Colonic mucosa (tissue), 4 donors: ENCODE data around the gene DAP. TPM values are rescaled to one million over a fixed set of nuclear protein-coding genes. Genes with fewer than 3 reads are reported as not detected.

Experiments
- DNase-seq: peaks from one replicate; pipeline ENCODE4 v3.0.0-alpha.2; 2020
- H3K27ac ChIP-seq: fragments of 200-600 bp; one replicate; pipeline ENCODE4 v1.8.0; 2021
- H3K27me3 ChIP-seq: fragments of 200-600 bp; one replicate; pipeline ENCODE4 v1.8.0; 2021
- H3K36me3 ChIP-seq: fragments of 200-600 bp; one replicate; pipeline ENCODE4 v1.8.0; 2021
- H3K4me1 ChIP-seq: fragments of 200-600 bp; one replicate; pipeline ENCODE4 v1.8.0; 2021; ENCODE audit warnings: mild to moderate bottlenecking
- H3K4me3 ChIP-seq: fragments of 200-600 bp; one replicate; pipeline ENCODE4 v1.8.0; 2021
- H3K9ac ChIP-seq, 2 donors: one replicate each; pipeline ENCODE4 v1.7.0; 2013; ENCODE audit warnings: control low read depth in 2 of 2, low read depth in 2 of 2, low read length in 2 of 2
- H3K9me3 ChIP-seq: fragments of 200-600 bp; one replicate; pipeline ENCODE4 v1.8.0; 2021
- CTCF ChIP-seq: fragments of 200-600 bp; IDR thresholded peaks from one replicate; pipeline ENCODE4 v1.8.0; 2022; ENCODE audit warnings: antibody characterized with exemption, mild to moderate bottlenecking
- intact Hi-C: fragments of 100-400 bp; cut with DNase I; formaldehyde crosslinking; loops from one replicate; pipeline ENCODE4 v1.14.1; 2022
- total RNA-seq, 2 donors: library from RNA; stranded (reverse); fragmentation: NEBNext Ultra II Directional in 1 of 2; extraction: Animal tissue kit (Norgen Biotek cat#: 25700) in 1 of 2; gene quantifications; one replicate each; pipeline ENCODE4 v1.2.1, GENCODE V29; 2021
- donor health status: healthy.
- donor health status: DM: no; HTN: no; CAD: no.
- donor health status: DM: no; HTN: no; CAD: no.

The DAP gene
- total RNA-seq, 2 donors from 2014 or later = 106 to 133 TPM

- Histone ChIP-seq H3K27ac (no peak overlapping the region), H3K9ac (no peak overlapping the region), H3K9me3 (no peaks in the 10 kb centered on the region), H3K4me3 (no peak overlapping the region), H3K4me1 (peaks cover 2% of the 10 kb centered on the region), H3K27me3 (no peaks in the 10 kb centered on the region), H3K36me3 (no peaks in the 10 kb centered on the region)
- intact Hi-C loops = no loop called here
- TF ChIP-seq CTCF = no peak
- no peak for DNase-seq
Measured at GRCh38 chr5:10702040-10702629, 58.9 kb downstream of the DAP start.

DNA sequence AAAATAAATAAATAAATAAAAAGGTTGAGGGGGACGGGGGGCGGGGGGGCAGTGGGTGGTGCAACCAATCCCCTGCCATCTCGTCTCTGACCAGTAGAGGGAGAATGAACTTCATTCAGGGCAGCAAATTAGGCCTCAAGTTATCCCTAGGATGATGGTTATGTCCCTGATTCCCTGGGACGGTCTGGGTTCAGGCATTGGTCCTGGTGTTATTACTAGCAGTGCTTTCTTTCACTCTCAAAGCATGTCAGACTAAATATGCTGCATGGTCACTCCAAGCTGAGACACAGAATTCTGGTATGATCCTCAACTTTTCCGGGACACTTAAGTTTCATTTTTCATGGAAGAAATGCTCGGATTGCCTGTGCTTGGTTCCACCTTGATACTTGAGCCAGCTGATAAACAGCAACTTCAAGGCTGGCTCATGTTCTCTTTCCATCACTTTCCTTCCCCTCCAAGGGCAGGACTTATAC, 59.4 kb downstream of the DAP start:
- no peaks in the 10 kb centered on the region for H3K9me3 ChIP-seq
- no peak overlapping the region for H3K4me3 ChIP-seq
- H3K27ac ChIP-seq = no peak overlapping the region
- H3K36me3 ChIP-seq = no peaks in the 10 kb centered on the region
- peak; percentile 68 for TF ChIP-seq CTCF
- no peaks in the 10 kb centered on the region for H3K27me3 ChIP-seq
- peaks cover 2% of the 10 kb centered on the region for H3K4me1 ChIP-seq
- DNase-seq = peak; percentile 55
- H3K9ac ChIP-seq = no peak overlapping the region
- intact Hi-C loops = no loop called here

GRCh38 chr5:10700516-10700915, 60.5 kb downstream of the DAP start:
- intact Hi-C loops = no loop called here
- H3K36me3 ChIP-seq = no peaks in the 10 kb centered on the region
- H3K27me3 ChIP-seq = no peaks in the 10 kb centered on the region
- peaks cover 2% of the 10 kb centered on the region for H3K4me1 ChIP-seq
- TF ChIP-seq CTCF = no peak
- H3K9ac ChIP-seq = no peak overlapping the region
- H3K27ac ChIP-seq = no peak overlapping the region
- no peak overlapping the region for H3K4me3 ChIP-seq
- no peaks in the 10 kb centered on the region for H3K9me3 ChIP-seq
- no peak for DNase-seq

GRCh38 chr5:10699987-10700386, 61.0 kb downstream of the DAP start:
- no peaks in the 10 kb centered on the region for H3K9me3 ChIP-seq
- H3K4me3 ChIP-seq = no peak overlapping the region
- H3K36me3 ChIP-seq = no peaks in the 10 kb centered on the region
- DNase-seq = no peak
- no peaks in the 10 kb centered on the region for H3K4me1 ChIP-seq
- no peak for TF ChIP-seq CTCF
- intact Hi-C loops = loop anchor here (5.0 to 10.0 kb wide), 2 partner anchors 105 to 152 kb away; no protein-coding TSS in a partner anchor
- no peaks in the 10 kb centered on the region for H3K27me3 ChIP-seq
- H3K27ac ChIP-seq = no peak overlapping the region
- H3K9ac ChIP-seq = no peak overlapping the region

DNA sequence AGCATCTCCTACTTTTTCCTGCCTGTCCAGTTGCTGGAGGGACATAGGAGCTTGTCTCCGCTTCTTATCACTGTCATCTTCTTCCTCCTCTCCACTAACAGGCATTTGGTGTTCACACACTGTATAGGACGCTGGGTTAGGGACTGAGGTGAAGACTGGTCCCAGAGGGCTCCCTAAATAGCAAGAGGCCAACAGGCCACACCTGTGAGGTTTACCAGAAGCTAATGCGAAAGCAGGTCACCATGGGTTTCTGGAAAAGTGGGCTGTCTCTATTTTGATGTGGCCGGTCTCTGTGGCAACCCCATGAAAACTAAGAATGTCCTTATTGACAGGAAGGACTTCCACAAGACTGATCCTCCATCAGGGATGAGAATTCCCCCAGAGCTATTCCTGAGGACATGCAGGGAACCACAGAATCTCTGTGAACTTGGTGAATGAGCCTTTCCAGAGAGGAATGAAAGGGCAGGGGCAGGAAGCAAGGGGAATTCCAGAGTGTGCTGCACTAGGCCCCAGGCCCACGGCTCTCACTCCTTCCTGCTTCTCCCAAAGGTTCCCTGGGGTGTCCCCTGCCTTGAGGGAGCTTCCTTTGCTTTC, 61.7 kb downstream of the DAP start:
- no peaks in the 10 kb centered on the region for H3K9me3 ChIP-seq
- H3K36me3 ChIP-seq = no peaks in the 10 kb centered on the region
- H3K27me3 ChIP-seq = no peaks in the 10 kb centered on the region
- intact Hi-C loops = loop anchor here (5.0 to 10.0 kb wide), 2 partner anchors 105 to 153 kb away; no protein-coding TSS in a partner anchor
- H3K27ac ChIP-seq = no peak overlapping the region
- no peak for DNase-seq
- TF ChIP-seq CTCF = no peak
- H3K4me1 ChIP-seq = no peaks in the 10 kb centered on the region
- H3K4me3 ChIP-seq = no peak overlapping the region
- H3K9ac ChIP-seq = no peak overlapping the region
